ENCODE results near the gene CYB5A.
A peak's percentile ranks its signal among the peaks of the same experiment; 100 is the strongest.

Gene CYB5A

GRCh38 chr18:74234326-74235171 is 57.2 kb downstream of the CYB5A start:
- Mint-ChIP-seq H3K36me3 (ENCODE audit: low read depth) (no peaks in the 10 kb centered on the region), H3K9me3 (no peaks in the 10 kb centered on the region), H3K27ac (peak overlapping the region; percentile 59 to 91 (median 65)), H3K4me3 (no peak overlapping the region), H3K4me1 (peaks cover 10% of the 10 kb centered on the region), H3K27me3 (ENCODE audit: low read depth) (no peaks in the 10 kb centered on the region)
- TF ChIP-seq CTCF (IDR thresholded peaks at IDR 0.05; ENCODE audit: unreplicated experiment in 3 of 3) = no peak

- peak overlapping the region; percentile 59 to 91 (median 65) for H3K27ac Mint-ChIP-seq
- no peak for TF ChIP-seq CTCF (IDR thresholded peaks at IDR 0.05; ENCODE audit: unreplicated experiment in 3 of 3)
- H3K27me3 Mint-ChIP-seq (ENCODE audit: low read depth) = no peaks in the 10 kb centered on the region
- no peaks in the 10 kb centered on the region for H3K9me3 Mint-ChIP-seq
- no peaks in the 10 kb centered on the region for H3K36me3 Mint-ChIP-seq (ENCODE audit: low read depth)
- H3K4me1 Mint-ChIP-seq = peaks cover 10% of the 10 kb centered on the region
- no peak overlapping the region for H3K4me3 Mint-ChIP-seq
These were observed 57.8 kb downstream of the CYB5A start for GRCh38 chr18:74233933-74234325.

GRCh38 chr18:74230922-74231714 is 60.6 kb downstream of the CYB5A start:
- Mint-ChIP-seq H3K27ac (no peak overlapping the region), H3K36me3 (ENCODE audit: low read depth) (no peaks in the 10 kb centered on the region), H3K4me1 (peaks cover 10% of the 10 kb centered on the region), H3K27me3 (ENCODE audit: low read depth) (no peaks in the 10 kb centered on the region), H3K4me3 (no peak overlapping the region), H3K9me3 (no peaks in the 10 kb centered on the region)
- no peak for TF ChIP-seq CTCF (IDR thresholded peaks at IDR 0.05; ENCODE audit: unreplicated experiment in 3 of 3)

- Mint-ChIP-seq H3K27ac (peak overlapping the region in 1 of 3 experiments; percentile 53), H3K4me1 (peaks cover 10% of the 10 kb centered on the region), H3K36me3 (ENCODE audit: low read depth) (no peaks in the 10 kb centered on the region), H3K9me3 (no peaks in the 10 kb centered on the region), H3K27me3 (ENCODE audit: low read depth) (no peaks in the 10 kb centered on the region), H3K4me3 (no peak overlapping the region)
- TF ChIP-seq CTCF (IDR thresholded peaks at IDR 0.05; ENCODE audit: unreplicated experiment in 3 of 3) = no peak
These were observed 61.9 kb downstream of the CYB5A start for GRCh38 chr18:74229891-74230290.

- no peak overlapping the region for H3K4me3 Mint-ChIP-seq
- no peaks in the 10 kb centered on the region for H3K36me3 Mint-ChIP-seq (ENCODE audit: low read depth)
- H3K27me3 Mint-ChIP-seq (ENCODE audit: low read depth) = no peaks in the 10 kb centered on the region
- H3K4me1 Mint-ChIP-seq = peaks cover 1% of the 10 kb centered on the region
- no peak overlapping the region for H3K27ac Mint-ChIP-seq
- TF ChIP-seq CTCF (IDR thresholded peaks at IDR 0.05; ENCODE audit: unreplicated experiment in 3 of 3) = no peak
- no peaks in the 10 kb centered on the region for H3K9me3 Mint-ChIP-seq
These were observed 62.8 kb downstream of the CYB5A start for GRCh38 chr18:74229005-74229404.
